MCF 10A (cell line): Measurements from ENCODE around the gene ZNF574. TPM values are rescaled to one million over a fixed set of nuclear protein-coding genes. Genes with fewer than 3 reads are reported as not detected.

ENCODE experiments used
- Bru-seq: library from RNA; stranded (reverse); fragments of 400-500 nt; gene quantifications from one replicate; lab custom pipeline; 2021; lab: Mats Ljungman, UMichigan
- BruChase-seq, 2 experiments: library from RNA; stranded (reverse); fragments of 400-500 nt; gene quantifications; one replicate each; lab custom pipeline; 2021; lab: Mats Ljungman, UMichigan
- BruUV-seq: library from RNA; stranded (reverse); fragments of 400-500 nt; replicated peaks from 2 replicates; lab custom pipeline; 2021; lab: Mats Ljungman, UMichigan
- CTCF ChIA-PET: fragments of 300-600 bp; sonication (Branson Sonifier 250); formaldehyde crosslinking; extraction: SDS; loops from one replicate; lab custom pipeline; 2021; ENCODE audit warnings: antibody characterized with exemption, inconsistent platforms; lab: Yijun Ruan, JAX
- POLR2A ChIA-PET: fragments of 300-600, 350-650 bp; sonication (Branson Sonifier 250); formaldehyde crosslinking; extraction: SDS; loops from one replicate; lab custom pipeline; 2020; ENCODE audit warnings: antibody characterized with exemption, inconsistent platforms; lab: Yijun Ruan, JAX
- DNase-seq: peaks from one replicate; pipeline ENCODE4 v3.0.0-alpha.2; 2018; ENCODE audit not compliant: unreplicated experiment
- H3K27ac Mint-ChIP-seq: one replicate; pipeline ENCODE4 v1.8.0; 2022; ENCODE audit warnings: mild to moderate bottlenecking, low read depth, mixed read lengths; ENCODE audit not compliant: unreplicated experiment
- H3K27me3 Mint-ChIP-seq: one replicate; pipeline ENCODE4 v1.8.0; 2022; ENCODE audit warnings: mixed read lengths; ENCODE audit not compliant: insufficient read depth, unreplicated experiment
- H3K36me3 Mint-ChIP-seq: one replicate; pipeline ENCODE4 v1.8.0; 2022; ENCODE audit warnings: mild to moderate bottlenecking, moderate library complexity, mixed read lengths; ENCODE audit not compliant: insufficient read depth, unreplicated experiment
- H3K4me1 Mint-ChIP-seq: one replicate; pipeline ENCODE4 v1.8.0; 2022; ENCODE audit warnings: mixed read lengths; ENCODE audit not compliant: insufficient read depth, unreplicated experiment
- H3K4me3 Mint-ChIP-seq: one replicate; pipeline ENCODE4 v1.8.0; 2022; ENCODE audit warnings: mild to moderate bottlenecking, moderate library complexity, mixed read lengths; ENCODE audit not compliant: unreplicated experiment
- H3K9me3 Mint-ChIP-seq: one replicate; pipeline ENCODE4 v1.8.0; 2022; ENCODE audit warnings: mixed read lengths; ENCODE audit not compliant: unreplicated experiment
- intact Hi-C: fragments of 100-400 bp; cut with micrococcal nuclease; formaldehyde crosslinking; loops from 2 replicates; pipeline ENCODE4 v1.14.1; 2022
- long read RNA-seq: library from polyadenylated mRNA; stranded (forward); transcript quantifications from one replicate; pipeline ENCODE4 v2.0.0, GENCODE V29; 2022
- total RNA-seq: library from RNA; stranded (reverse); gene quantifications from 2 replicates; pipeline ENCODE4 v1.2.3, GENCODE V29; 2022
- TF ChIP-seq, protein P1 (sequence below): fragments of 200-600 bp; IDR thresholded peaks from one replicate; pipeline ENCODE4 v1.8.0; 2022; ENCODE audit warnings: antibody characterized with exemption, mild to moderate bottlenecking; ENCODE audit not compliant: unreplicated experiment

Gene ZNF574
- total RNA-seq (12.2 and 13.5 TPM in 2 replicates), Bru-seq, nascent RNA (percentile 42 among the genes with signal in this experiment), BruChase-seq, experiment 1, labeled RNA remaining after a 6-hour chase (percentile 19 among the genes with signal in this experiment), BruChase-seq, experiment 2, labeled RNA remaining after a 2-hour chase (percentile 45 among the genes with signal in this experiment)
- long read RNA-seq, transcript ZNF574-202 (2 exons, 2,940 nt), result major isoform, 71 of 80 reads
- long read RNA-seq, partial matches to known transcripts, result 7 of 80 reads
- long read RNA-seq, other reads (novel, unspliced or antisense), result 2 of 80 reads

- no TSS peak for BruUV-seq
- H3K27ac Mint-ChIP-seq, result peak within 1 kb of the TSS; percentile 100
- peaks cover 43% of the 10 kb centered on the region for H3K36me3 Mint-ChIP-seq
- H3K27me3 Mint-ChIP-seq, result no peaks in the 10 kb centered on the region
- H3K4me3 Mint-ChIP-seq, result peak within 1 kb of the TSS; percentile 100
- DNase-seq, result peak; percentile 100
- TF ChIP-seq, protein P1, sequence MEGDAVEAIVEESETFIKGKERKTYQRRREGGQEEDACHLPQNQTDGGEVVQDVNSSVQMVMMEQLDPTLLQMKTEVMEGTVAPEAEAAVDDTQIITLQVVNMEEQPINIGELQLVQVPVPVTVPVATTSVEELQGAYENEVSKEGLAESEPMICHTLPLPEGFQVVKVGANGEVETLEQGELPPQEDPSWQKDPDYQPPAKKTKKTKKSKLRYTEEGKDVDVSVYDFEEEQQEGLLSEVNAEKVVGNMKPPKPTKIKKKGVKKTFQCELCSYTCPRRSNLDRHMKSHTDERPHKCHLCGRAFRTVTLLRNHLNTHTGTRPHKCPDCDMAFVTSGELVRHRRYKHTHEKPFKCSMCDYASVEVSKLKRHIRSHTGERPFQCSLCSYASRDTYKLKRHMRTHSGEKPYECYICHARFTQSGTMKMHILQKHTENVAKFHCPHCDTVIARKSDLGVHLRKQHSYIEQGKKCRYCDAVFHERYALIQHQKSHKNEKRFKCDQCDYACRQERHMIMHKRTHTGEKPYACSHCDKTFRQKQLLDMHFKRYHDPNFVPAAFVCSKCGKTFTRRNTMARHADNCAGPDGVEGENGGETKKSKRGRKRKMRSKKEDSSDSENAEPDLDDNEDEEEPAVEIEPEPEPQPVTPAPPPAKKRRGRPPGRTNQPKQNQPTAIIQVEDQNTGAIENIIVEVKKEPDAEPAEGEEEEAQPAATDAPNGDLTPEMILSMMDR, result no peak
- H3K9me3 Mint-ChIP-seq, result no peaks in the 10 kb centered on the region
- peaks cover 29% of the 10 kb centered on the region for H3K4me1 Mint-ChIP-seq
- ChIA-PET CTCF (no interaction called here), POLR2A (interaction anchor here (0.6 to 2.2 kb wide), 19 partner anchors 9 to 812 kb away, joined by 3 to 32 read pairs (median 3); partner anchors contain the start of genes HNRNPUL1, RABAC1 and RPS19)
- intact Hi-C loops, result loop anchor here (1.0 kb wide), 1 partner anchor 24 kb away; no protein-coding TSS in a partner anchor
These were observed at the start of gene ZNF574 for GRCh38 chr19:42075616-42076379. Gene ZNF574, plus strand, starts transcription at chr19:42076166. Its CDS starts 2,441 bp downstream, at chr19:42078607.

GRCh38 chr19:42028304-42029216, 47.4 kb upstream of the ZNF574 start:
- TF ChIP-seq, protein P1, result peak; percentile 36
- ChIA-PET CTCF (interaction anchor here (0.6 to 1.4 kb wide), 7 partner anchors 11 to 1318 kb away, joined by 3 to 5 read pairs (median 4); no protein-coding TSS in a partner anchor), POLR2A (no interaction called here)
- no peaks in the 10 kb centered on the region for H3K9me3 Mint-ChIP-seq
- peaks cover 6% of the 10 kb centered on the region for H3K4me1 Mint-ChIP-seq
- no peak overlapping the region for H3K27ac Mint-ChIP-seq
- no peak overlapping the region for H3K4me3 Mint-ChIP-seq
- intact Hi-C loops, result no loop called here
- BruUV-seq, result no TSS peak
- H3K36me3 Mint-ChIP-seq, result peaks cover 7% of the 10 kb centered on the region
- peaks cover 11% of the 10 kb centered on the region for H3K27me3 Mint-ChIP-seq
- peak; percentile 26 for DNase-seq

- no peaks in the 10 kb centered on the region for H3K36me3 Mint-ChIP-seq
- DNase-seq, result no peak
- intact Hi-C loops, result loop anchor here (5.0 kb wide), 1 partner anchor 34 kb away; no protein-coding TSS in a partner anchor
- ChIA-PET POLR2A (interaction anchor here (0.6 kb wide), 1 partner anchor 20 kb away, joined by 3 read pairs; no protein-coding TSS in a partner anchor), CTCF (interaction anchor here (0.6 to 1.5 kb wide), 4 partner anchors 15 to 1683 kb away, joined by 3 to 4 read pairs (median 4); partner anchors contain the start of genes C19orf47 and PLD3)
- H3K4me3 Mint-ChIP-seq, result no peak overlapping the region
- no TSS peak for BruUV-seq
- H3K9me3 Mint-ChIP-seq, result no peaks in the 10 kb centered on the region
- TF ChIP-seq, protein P1, result no peak
- H3K27ac Mint-ChIP-seq, result no peak overlapping the region
- H3K4me1 Mint-ChIP-seq, result no peaks in the 10 kb centered on the region
- no peaks in the 10 kb centered on the region for H3K27me3 Mint-ChIP-seq
These were observed 45.1 kb upstream of the ZNF574 start for GRCh38 chr19:42030645-42031440.
